ENCODE results near the gene STEAP1.

DNA sequence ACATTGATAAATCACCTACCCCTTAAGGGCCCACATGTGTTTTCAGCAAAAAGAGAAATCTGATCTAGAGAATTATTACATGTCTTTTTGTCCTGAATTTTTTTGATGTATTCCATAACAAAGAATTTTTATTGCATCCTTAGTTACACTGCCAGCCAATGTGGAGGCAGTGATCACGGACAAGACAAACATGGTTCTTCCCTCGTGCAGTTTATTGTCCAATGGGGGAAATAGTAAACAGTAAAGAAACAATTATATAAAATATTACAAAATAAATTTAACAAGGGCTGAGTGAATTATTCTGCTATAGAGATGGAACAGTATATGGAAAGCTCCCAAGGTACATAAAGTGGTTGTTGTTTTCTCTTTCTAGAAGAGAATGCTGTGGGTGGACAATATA is 59.3 kb downstream of the STEAP1 start:
- no peak for TF ChIP-seq CTCF (conservative IDR thresholded peaks at IDR 0.05; ENCODE audit: low read length)
- TF ChIP-seq EZH2phosphoT487 (IDR thresholded peaks at IDR 0.05; ENCODE audit: borderline replicate concordance): no peak
